K562 (cell line): ENCODE results near the gene PLCB4. TPM values are rescaled to one million over a fixed set of nuclear protein-coding genes. Genes with fewer than 3 reads are reported as not detected.

ENCODE experiments used
- ATAC-seq: fragments of 200-7000 bp; cut with Tn5 transposase; 3 replicates; pipeline ENCODE4 v1.9.1; 2020; ENCODE audit warnings: moderate library complexity
- BruUV-seq: library from RNA; stranded (reverse); fragments of 400-500 nt; replicated peaks from 2 replicates; lab custom pipeline; 2021; lab: Mats Ljungman, UMichigan
- CTCF ChIA-PET: fragments of 300-600 bp; formaldehyde crosslinking; extraction: SDS; loops from one replicate; lab custom pipeline; 2021; ENCODE audit warnings: low intra/inter-chr PET ratio; lab: Yijun Ruan, JAX
- POLR2A ChIA-PET: fragments of 300-600, 350-650 bp; sonication (Branson Sonifier 250); formaldehyde crosslinking; extraction: SDS; loops from one replicate; lab custom pipeline; 2021; ENCODE audit warnings: antibody characterized with exemption, inconsistent platforms; lab: Yijun Ruan, JAX
- DNase-seq, 4 experiments: peaks; one replicate each; pipeline versions ENCODE4 v3.0.0 to v3.0.0-alpha.2; 2011 to 2018; ENCODE audit warnings: low spot score in 3 of 4, mixed read lengths in 3 of 4; ENCODE audit errors: extremely low read depth in 1 of 4
- FAIRE-seq: peaks from 2 replicates; lab custom pipeline; 2011; peaks lifted over from hg19 to GRCh38; lab: Jason Lieb, UNC
- H2AFZ ChIP-seq: 2 replicates; pipeline ENCODE4 v1.6.0; 2011; ENCODE audit warnings: low read depth, low read length, control low read depth, inconsistent platforms
- H3K27ac ChIP-seq: fragments of 200-600 bp; 3 replicates; pipeline ENCODE4 v1.8.0; 2011; ENCODE audit warnings: low read depth, mild to moderate bottlenecking, control low read depth, inconsistent platforms, low read length, moderate library complexity, mixed read lengths; ENCODE audit errors: extremely low read depth
- H3K27me3 ChIP-seq, 2 experiments: fragments of 300-600 bp in 1 of 2; 2 replicates in 1 of 2; 3 replicates in 1 of 2; pipeline versions ENCODE4 v1.6.0 to v1.8.0; 2011; ENCODE audit warnings: inconsistent platforms in 2 of 2, low read length in 2 of 2, mild to moderate bottlenecking in 1 of 2, mixed read lengths in 1 of 2, moderate library complexity in 1 of 2; ENCODE audit not compliant: control insufficient read depth in 2 of 2, insufficient read depth in 2 of 2
- H3K36me3 ChIP-seq: fragments of 300-600 bp; 3 replicates; pipeline ENCODE4 v1.8.0; 2011; ENCODE audit warnings: mild to moderate bottlenecking, low read length, inconsistent platforms; ENCODE audit not compliant: control insufficient read depth, insufficient read depth
- H3K4me1 ChIP-seq, 2 experiments: fragments of 200-600 bp in 1 of 2; replicated peaks in 1 of 2; 2 replicates in 1 of 2; 3 replicates in 1 of 2; pipeline versions ENCODE4 v1.5.1 to v1.8.0; 2011; ENCODE audit warnings: inconsistent platforms in 2 of 2, low read length in 2 of 2, mild to moderate bottlenecking in 1 of 2, mixed read lengths in 1 of 2, moderate library complexity in 1 of 2; ENCODE audit not compliant: control insufficient read depth in 2 of 2, insufficient read depth in 2 of 2
- H3K4me2 ChIP-seq: 2 replicates; pipeline ENCODE4 v1.6.1; 2011; ENCODE audit warnings: low read length, control low read depth, inconsistent platforms, mixed read lengths; ENCODE audit not compliant: insufficient read depth
- H3K4me3 ChIP-seq: fragments of 200-600 bp; sonication (generic), shearing (Covaris generic); 2 replicates; pipeline ENCODE4 v1.5.1; 2016; ENCODE audit warnings: control low read depth, inconsistent platforms
- H3K79me2 ChIP-seq: fragments of 200-600 bp; 3 replicates; pipeline ENCODE4 v1.8.0; 2011; ENCODE audit warnings: low read length, inconsistent platforms; ENCODE audit not compliant: control insufficient read depth, insufficient read depth
- H3K9ac ChIP-seq, 2 experiments: 2 replicates each; pipeline versions ENCODE4 v1.6.0 to v1.6.1; 2011; ENCODE audit warnings: low read depth in 2 of 2, low read length in 2 of 2, control low read depth in 1 of 2, inconsistent platforms in 1 of 2, mild to moderate bottlenecking in 1 of 2, mixed read lengths in 1 of 2; ENCODE audit not compliant: insufficient read depth in 1 of 2
- H3K9me1 ChIP-seq: one replicate; pipeline ENCODE4 v1.6.0; 2011; ENCODE audit warnings: inconsistent platforms, mild to moderate bottlenecking, low read length, moderate library complexity; ENCODE audit not compliant: control insufficient read depth, insufficient read depth
- H3K9me3 ChIP-seq: replicated peaks from 2 replicates; pipeline ENCODE4 v1.5.1; 2011; ENCODE audit warnings: low read depth, low read length, inconsistent platforms; ENCODE audit not compliant: control insufficient read depth, insufficient read depth
- H4K20me1 ChIP-seq: replicated peaks from 2 replicates; pipeline ENCODE4 v1.6.1; 2011; ENCODE audit warnings: low read length, inconsistent platforms, mixed read lengths; ENCODE audit not compliant: control insufficient read depth, insufficient read depth
- HNRNPLL ChIP-seq: fragments of 200-400 bp; formaldehyde crosslinking; IDR thresholded peaks from 2 replicates; pipeline ENCODE4 v1.6.1; 2017; ENCODE audit warnings: low read length, low read depth, mild to moderate bottlenecking; ENCODE audit not compliant: poor library complexity, severe bottlenecking
- JUND ChIP-seq, 2 experiments: IDR thresholded peaks; 2 replicates in 1 of 2; 3 replicates in 1 of 2; pipeline ENCODE4 v1.6.1; 2011; ENCODE audit warnings: borderline replicate concordance in 2 of 2, low read depth in 2 of 2, low read length in 2 of 2, improper control_type of control experiment in 1 of 2, missing biosample characterization in 1 of 2, missing genetic modification characterization in 1 of 2, missing genetic modification reagents in 1 of 2
- MEF2A ChIP-seq: IDR thresholded peaks from 2 replicates; pipeline ENCODE4 v1.6.1; 2011; ENCODE audit warnings: low read depth, mild to moderate bottlenecking, low read length, moderate library complexity; ENCODE audit not compliant: control insufficient read depth
- NFE2L1 ChIP-seq: fragments of 450-650 bp; IDR thresholded peaks from 2 replicates; pipeline ENCODE4 v1.6.1; 2016; ENCODE audit warnings: missing genetic modification characterization, low read depth, mild to moderate bottlenecking, missing compliant biosample characterization, moderate library complexity, borderline replicate concordance
- POLR2AphosphoS5 ChIP-seq: IDR thresholded peaks from 2 replicates; pipeline ENCODE4 v1.6.1; 2011; ENCODE audit warnings: mild to moderate bottlenecking, low read depth, low read length, moderate library complexity; ENCODE audit not compliant: control insufficient read depth, insufficient read depth
- SAP30 ChIP-seq: fragments of 200-600 bp; sonication (generic); IDR thresholded peaks from 2 replicates; pipeline ENCODE4 v1.6.1; 2012; ENCODE audit warnings: borderline replicate concordance, low read depth, mild to moderate bottlenecking, moderate library complexity, low read length, control low read depth, inconsistent platforms; ENCODE audit not compliant: insufficient read depth, poor library complexity, severe bottlenecking
- ZNF12 ChIP-seq: sonication (generic); formaldehyde crosslinking; IDR thresholded peaks from 2 replicates; pipeline ENCODE4 v1.4.0; 2020; ENCODE audit warnings: mild to moderate bottlenecking, missing genetic modification reagents
- ZNF23 ChIP-seq: fragments of 250-450 bp; sonication (Bioruptor Pico); IDR thresholded peaks from 2 replicates; pipeline ENCODE4 v1.4.0; 2020; ENCODE audit warnings: mild to moderate bottlenecking
- ZNF253 ChIP-seq: fragments of 250-450 bp; sonication (Bioruptor Pico); conservative IDR thresholded peaks from 2 replicates; pipeline ENCODE4 v1.6.1; 2021; ENCODE audit warnings: mild to moderate bottlenecking
- ZNF431 ChIP-seq: sonication (generic); formaldehyde crosslinking; IDR thresholded peaks from 2 replicates; pipeline ENCODE4 v1.8.0; 2022; ENCODE audit warnings: mild to moderate bottlenecking, missing genetic modification reagents
- ZNF644 ChIP-seq: fragments of 200-800 bp; sonication (Bioruptor generic); IDR thresholded peaks from 2 replicates; pipeline ENCODE4 v1.6.1; 2016; ENCODE audit warnings: low read depth, missing genetic modification characterization, missing compliant biosample characterization
- ZNF76 ChIP-seq: fragments of 250-450 bp; sonication (Bioruptor Pico); IDR thresholded peaks from 2 replicates; pipeline ENCODE4 v1.4.0; 2020; ENCODE audit warnings: mild to moderate bottlenecking, moderate library complexity, borderline replicate concordance
- WGBS: fragments of 100-300 bp; shearing (Covaris generic); methylation state at CpG from one replicate; pipeline ENCODE4 v1.1.6; 2016; ENCODE audit warnings: low coverage, mixed read lengths; ENCODE audit not compliant: insufficient coverage; ENCODE audit errors: missing lambda C conversion rate; 5-methylcytosine and 5-hydroxymethylcytosine counted together
- in situ Hi-C: fragments of 300-500 bp; cut with MboI; formaldehyde crosslinking; loops from 4 replicates; pipeline ENCODE4 v1.15.0; 2018; ENCODE audit warnings: inconsistent platforms, mixed read lengths
- intact Hi-C: fragments of 100-400 bp; cut with micrococcal nuclease; formaldehyde crosslinking; loops from 2 replicates; pipeline ENCODE4 v1.14.2; 2022
- polyA plus RNA-seq, 8 experiments: library from polyadenylated mRNA; depleted of rRNA in 4 of 8; stranded (reverse) in 5 of 8; unstranded in 3 of 8; fragments of >200 nt; fragmentation: Nextera tagmentation in 2 of 8; fragmentation: Illumina TruSeq in 1 of 8; extraction: Ambion mirVana in 2 of 8; extraction: Trizol in 1 of 8; gene quantifications; 2 replicates each; pipeline versions ENCODE4 v1.2.1 to v1.2.3, GENCODE V29; 2011 to 2014; ENCODE audit warnings: inconsistent platforms in 1 of 8, missing spikeins in 1 of 8
- total RNA-seq, 7 experiments: library from RNA; depleted of rRNA in 6 of 7; stranded (reverse); fragments of >200 nt in 6 of 7; fragmentation: Illumina TruSeq in 2 of 7; extraction: Trizol in 2 of 7; gene quantifications; 2 replicates each; pipeline versions ENCODE4 v1.2.1 to v1.2.3, GENCODE V29; 2011 to 2021; ENCODE audit warnings: low replicate concordance in 1 of 7
- TF ChIP-seq, protein P1 (sequence below), 3 experiments: IDR thresholded peaks in 2 of 3; conservative IDR thresholded peaks in 1 of 3; 2 replicates each; pipeline ENCODE4 v1.5.1; 2011 to 2012; ENCODE audit warnings: low read length in 3 of 3, mild to moderate bottlenecking in 3 of 3, control low read depth in 2 of 3, improper control_type of control experiment in 1 of 3, inconsistent platforms in 1 of 3, low read depth in 1 of 3, mixed read lengths in 1 of 3, moderate library complexity in 1 of 3; ENCODE audit not compliant: insufficient read depth in 2 of 3
- TF ChIP-seq, protein P2 (sequence below), 2 experiments: fragments of 200-800 bp in 1 of 2; sonication (Bioruptor generic) in 1 of 2; sonication (generic) in 1 of 2; formaldehyde crosslinking in 1 of 2; IDR thresholded peaks in 1 of 2; conservative IDR thresholded peaks in 1 of 2; 2 replicates each; pipeline versions ENCODE4 v1.5.0 to v1.6.1; 2016 to 2020; ENCODE audit warnings: missing compliant biosample characterization in 1 of 2, missing genetic modification characterization in 1 of 2, missing genetic modification reagents in 1 of 2
- TF ChIP-seq, protein P3 (sequence below): IDR thresholded peaks from 2 replicates; pipeline ENCODE4 v1.6.1; 2014; ENCODE audit warnings: antibody characterized with exemption

Gene PLCB4
- total and polyA plus RNA-seq, 9 of the 15 experiments (the other 6 are each of a cell fraction or from before 2014, with no cell fraction given): 0.20 to 2.9 (median 0.52) TPM

DNA sequence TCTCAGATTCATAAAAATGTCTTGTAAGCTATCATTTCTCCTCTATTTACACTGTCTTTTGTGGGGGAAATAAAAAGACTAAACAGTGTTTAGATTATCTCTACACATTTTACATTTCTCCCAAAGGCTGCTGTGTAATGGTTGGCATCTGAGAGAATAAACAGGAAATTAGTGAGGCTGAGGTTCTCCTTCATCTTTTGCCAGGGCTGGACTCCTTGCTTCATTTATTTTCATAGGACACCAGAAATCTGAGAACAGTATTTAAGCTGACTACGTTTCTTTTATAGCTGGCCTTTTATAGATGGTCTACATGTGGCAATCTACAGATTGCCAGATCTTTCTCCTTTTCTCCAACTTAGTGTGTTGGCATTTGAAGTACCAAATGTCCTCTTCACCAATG, 41.5 kb downstream of the PLCB4 start (continued):
- TF ChIP-seq, protein P1, sequence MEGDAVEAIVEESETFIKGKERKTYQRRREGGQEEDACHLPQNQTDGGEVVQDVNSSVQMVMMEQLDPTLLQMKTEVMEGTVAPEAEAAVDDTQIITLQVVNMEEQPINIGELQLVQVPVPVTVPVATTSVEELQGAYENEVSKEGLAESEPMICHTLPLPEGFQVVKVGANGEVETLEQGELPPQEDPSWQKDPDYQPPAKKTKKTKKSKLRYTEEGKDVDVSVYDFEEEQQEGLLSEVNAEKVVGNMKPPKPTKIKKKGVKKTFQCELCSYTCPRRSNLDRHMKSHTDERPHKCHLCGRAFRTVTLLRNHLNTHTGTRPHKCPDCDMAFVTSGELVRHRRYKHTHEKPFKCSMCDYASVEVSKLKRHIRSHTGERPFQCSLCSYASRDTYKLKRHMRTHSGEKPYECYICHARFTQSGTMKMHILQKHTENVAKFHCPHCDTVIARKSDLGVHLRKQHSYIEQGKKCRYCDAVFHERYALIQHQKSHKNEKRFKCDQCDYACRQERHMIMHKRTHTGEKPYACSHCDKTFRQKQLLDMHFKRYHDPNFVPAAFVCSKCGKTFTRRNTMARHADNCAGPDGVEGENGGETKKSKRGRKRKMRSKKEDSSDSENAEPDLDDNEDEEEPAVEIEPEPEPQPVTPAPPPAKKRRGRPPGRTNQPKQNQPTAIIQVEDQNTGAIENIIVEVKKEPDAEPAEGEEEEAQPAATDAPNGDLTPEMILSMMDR (IDR thresholded peaks at IDR 0.05 in 2 of 3, conservative IDR thresholded peaks at IDR 0.05 in 1 of 3; ENCODE audit: insufficient read depth in 2 of 3, low read depth in 1 of 3, low read length in 3 of 3): no peak
- TF ChIP-seq NFE2L1 (tag) (no peak), MEF2A (no peak), SAP30 (no peak), JUND (IDR thresholded peaks at IDR 0.05; ENCODE audit: borderline replicate concordance, low read depth, low read length) (no peak), JUND (tag; IDR thresholded peaks at IDR 0.05; ENCODE audit: borderline replicate concordance, low read depth, low read length) (no peak)

DNA sequence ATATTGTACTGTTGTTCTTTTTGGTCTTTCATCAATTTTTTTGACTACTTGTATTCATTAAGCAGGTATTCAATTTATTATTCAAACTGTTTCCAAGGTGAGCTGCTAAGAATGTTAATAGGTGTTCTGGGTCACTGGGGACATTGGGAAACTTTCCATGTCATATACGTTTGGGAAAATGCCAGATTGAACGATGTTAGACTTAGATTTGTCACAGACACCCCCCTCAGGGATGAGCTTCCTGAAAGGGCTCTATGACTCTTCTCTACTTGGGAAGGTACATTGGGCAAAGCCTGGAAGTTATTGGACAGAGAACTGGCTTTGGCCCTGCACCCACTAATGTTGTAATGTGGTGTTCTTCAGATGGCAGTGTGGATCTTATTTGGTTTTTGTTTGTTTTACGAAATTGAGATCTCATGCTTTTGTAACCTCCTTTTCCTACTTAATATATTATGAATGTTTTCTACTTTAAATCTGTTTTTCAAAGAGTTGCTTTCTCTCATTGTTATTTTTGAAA, 42.1 kb downstream of the PLCB4 start:
- ATAC-seq: no peak
- H3K27me3 ChIP-seq: no peaks in the 10 kb centered on the region
- no peaks in the 10 kb centered on the region for H3K9me1 ChIP-seq
- H3K9me3 ChIP-seq: no peaks in the 10 kb centered on the region; the same call in 1 of the 2 replicates
- no peaks in the 10 kb centered on the region for H3K36me3 ChIP-seq
- BruUV-seq: no TSS peak
- H3K79me2 ChIP-seq: no peaks in the 10 kb centered on the region
- DNase-seq: no peak
- H3K4me1 ChIP-seq: no peaks in the 10 kb centered on the region
- intact Hi-C loops (no loop called here), in situ Hi-C loops (no loop called here)
- H3K4me3 ChIP-seq: no peak overlapping the region
- 19% methylated on average over 3 of the region's 3 CpGs for WGBS
- H3K27ac ChIP-seq: no peak overlapping the region
- ChIA-PET POLR2A (no interaction called here), CTCF (no interaction called here)
- no peak overlapping the region for H3K9ac ChIP-seq
- no peak for FAIRE-seq
- H2AFZ ChIP-seq: no peak overlapping the region
- no peaks in the 10 kb centered on the region for H4K20me1 ChIP-seq
- no peak overlapping the region for H3K4me2 ChIP-seq
- TF ChIP-seq ZNF644 (no peak), HNRNPLL (no peak), POLR2AphosphoS5 (no peak), ZNF431 (CRISPR knock-in tag) (no peak), ZNF76 (CRISPR knock-in tag) (no peak), ZNF12 (CRISPR knock-in tag) (no peak), ZNF253 (CRISPR knock-in tag) (no peak), ZNF23 (CRISPR knock-in tag) (no peak)
- TF ChIP-seq, protein P2, sequence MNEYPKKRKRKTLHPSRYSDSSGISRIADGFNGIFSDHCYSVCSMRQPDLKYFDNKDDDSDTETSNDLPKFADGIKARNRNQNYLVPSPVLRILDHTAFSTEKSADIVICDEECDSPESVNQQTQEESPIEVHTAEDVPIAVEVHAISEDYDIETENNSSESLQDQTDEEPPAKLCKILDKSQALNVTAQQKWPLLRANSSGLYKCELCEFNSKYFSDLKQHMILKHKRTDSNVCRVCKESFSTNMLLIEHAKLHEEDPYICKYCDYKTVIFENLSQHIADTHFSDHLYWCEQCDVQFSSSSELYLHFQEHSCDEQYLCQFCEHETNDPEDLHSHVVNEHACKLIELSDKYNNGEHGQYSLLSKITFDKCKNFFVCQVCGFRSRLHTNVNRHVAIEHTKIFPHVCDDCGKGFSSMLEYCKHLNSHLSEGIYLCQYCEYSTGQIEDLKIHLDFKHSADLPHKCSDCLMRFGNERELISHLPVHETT (CRISPR knock-in tag; conservative IDR thresholded peaks at IDR 0.05 in 1 of 2, IDR thresholded peaks at IDR 0.05 in 1 of 2): no peak
- TF ChIP-seq, protein P3, sequence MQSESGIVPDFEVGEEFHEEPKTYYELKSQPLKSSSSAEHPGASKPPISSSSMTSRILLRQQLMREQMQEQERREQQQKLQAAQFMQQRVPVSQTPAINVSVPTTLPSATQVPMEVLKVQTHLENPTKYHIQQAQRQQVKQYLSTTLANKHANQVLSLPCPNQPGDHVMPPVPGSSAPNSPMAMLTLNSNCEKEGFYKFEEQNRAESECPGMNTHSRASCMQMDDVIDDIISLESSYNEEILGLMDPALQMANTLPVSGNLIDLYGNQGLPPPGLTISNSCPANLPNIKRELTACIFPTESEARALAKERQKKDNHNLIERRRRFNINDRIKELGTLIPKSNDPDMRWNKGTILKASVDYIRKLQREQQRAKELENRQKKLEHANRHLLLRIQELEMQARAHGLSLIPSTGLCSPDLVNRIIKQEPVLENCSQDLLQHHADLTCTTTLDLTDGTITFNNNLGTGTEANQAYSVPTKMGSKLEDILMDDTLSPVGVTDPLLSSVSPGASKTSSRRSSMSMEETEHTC: no peak
